ENCODE data around the gene ECE2. TPM values are rescaled to one million over a fixed set of nuclear protein-coding genes. Genes with fewer than 3 reads are reported as not detected.

ECE2 gene
- total and polyA plus RNA-seq, 11 donors: 0.10 TPM; not detected in 10

GRCh38 chr3:184275381-184275701, 481 bp upstream of the ECE2 start:
- Histone ChIP-seq H3K27me3 (peaks cover 7 to 44% (median 13%) of the 10 kb centered on the region in 9 donors), H3K9me3 (no peaks in the 10 kb centered on the region), H3K27ac (no peak overlapping the region), H3K4me3 (no peak overlapping the region), H3K4me1 (peaks cover 0 to 9% (median 0%) of the 10 kb centered on the region in 12 donors), H3K36me3 (no peaks in the 10 kb centered on the region)
- intact Hi-C loops (cut with DNase I): no loop called here
- DNase-seq (no peak), ATAC-seq (peak in 1 of 4 donors; percentile 12)
- WGBS, 4 donors: 67 to 72% (median 70%) methylated on average over 12 of the region's 12 CpGs
- TF ChIP-seq POLR2A (IDR thresholded peaks at IDR 0.05) (no peak), CTCF (IDR thresholded peaks at IDR 0.05) (no peak)

GRCh38 chr3:184277366-184277765, 1.5 kb downstream of the ECE2 start:
- ATAC-seq: no peak
- WGBS, 4 donors: 82 to 93% (median 87%) methylated on average over 6 of the region's 6 CpGs
- TF ChIP-seq POLR2A (IDR thresholded peaks at IDR 0.05) (no peak), CTCF (IDR thresholded peaks at IDR 0.05) (no peak)
- Histone ChIP-seq H3K27ac (no peak overlapping the region), H3K9me3 (no peaks in the 10 kb centered on the region), H3K36me3 (no peaks in the 10 kb centered on the region), H3K27me3 (peaks cover 7 to 43% (median 13%) of the 10 kb centered on the region in 9 donors), H3K4me1 (peaks cover 0 to 9% (median 0%) of the 10 kb centered on the region in 12 donors), H3K4me3 (no peak overlapping the region)
- DNase-seq: no peak
- intact Hi-C loops (cut with DNase I): no loop called here

- Histone ChIP-seq H3K9me3 (no peaks in the 10 kb centered on the region), H3K27ac (no peak overlapping the region), H3K27me3 (peaks cover 0 to 8% (median 0%) of the 10 kb centered on the region in 9 donors), H3K4me1 (peaks cover 0 to 8% (median 0%) of the 10 kb centered on the region in 12 donors), H3K36me3 (no peaks in the 10 kb centered on the region), H3K4me3 (no peak overlapping the region)
- ATAC-seq (no peak), DNase-seq (no peak)
- TF ChIP-seq POLR2A (IDR thresholded peaks at IDR 0.05) (no peak), CTCF (IDR thresholded peaks at IDR 0.05) (no peak)
- WGBS, 4 donors: 89 to 93% (median 90%) methylated on average over 4 of the region's 4 CpGs
- intact Hi-C loops (cut with DNase I): loop anchor here in 3 of 10 donors (10.0 kb wide), 1 partner anchor 388 kb away; no protein-coding TSS in a partner anchor
These were observed 7.1 kb downstream of the ECE2 start for GRCh38 chr3:184282941-184283340.

- H3K27ac ChIP-seq: no peak overlapping the region
- no peak for ATAC-seq
- DNase-seq: no peak
- no peaks in the 10 kb centered on the region for H3K9me3 ChIP-seq
- intact Hi-C loops (cut with DNase I): loop anchor here in 3 of 10 donors (10.0 kb wide), 1 partner anchor 389 kb away; no protein-coding TSS in a partner anchor
- WGBS, 4 donors: 87 to 94% (median 91%) methylated on average over 8 of the region's 8 CpGs
- no peaks in the 10 kb centered on the region for H3K36me3 ChIP-seq
- TF ChIP-seq POLR2A (IDR thresholded peaks at IDR 0.05) (no peak), CTCF (IDR thresholded peaks at IDR 0.05) (no peak)
- peaks cover 0 to 10% (median 0%) of the 10 kb centered on the region in 9 donors for H3K27me3 ChIP-seq
- peaks cover 0 to 8% (median 0%) of the 10 kb centered on the region in 12 donors for H3K4me1 ChIP-seq
- no peak overlapping the region for H3K4me3 ChIP-seq
These were observed 7.9 kb downstream of the ECE2 start for GRCh38 chr3:184283681-184284080.

Data from heart left ventricle (tissue), 16 donors.